ENCODE data around the gene UNC5CL.

- TF ChIP-seq CTCF (IDR thresholded peaks at IDR 0.05; ENCODE audit: insufficient read depth, low read length, poor library complexity, severe bottlenecking) (no peak), EZH2phosphoT487 (conservative IDR thresholded peaks at IDR 0.05; ENCODE audit: low read length) (no peak)
These were observed 24.9 kb upstream of the UNC5CL start for GRCh38 chr6:41063884-41064285.

Data from SU-DHL-6 (cell line).